Psoas muscle (tissue), 8 donors: ENCODE results near the gene SMTNL2. TPM values are rescaled to one million over a fixed set of nuclear protein-coding genes. Genes with fewer than 3 reads are reported as not detected.

Source experiments
- ATAC-seq, 4 donors: fragments of 200-7000 bp; cut with Tn5 transposase; one replicate each; pipeline ENCODE4 v1.9.1; 2020; ENCODE audit warnings: moderate library complexity in 3 of 4, mild to moderate bottlenecking in 2 of 4
- DNase-seq, 2 donors: peaks; one replicate each; pipeline ENCODE4 v3.0.0-alpha.2; 2020
- H3K27ac ChIP-seq: fragments of 200-600 bp; one replicate; pipeline ENCODE4 v1.8.0; 2022
- H3K27me3 ChIP-seq, 3 donors: fragments of 200-600 bp in 1 of 3; one replicate each; pipeline versions ENCODE4 v1.6.1 to v1.8.0; 2013 to 2022; ENCODE audit warnings: low read length in 2 of 3, mild to moderate bottlenecking in 2 of 3, moderate library complexity in 1 of 3; ENCODE audit not compliant: insufficient read depth in 3 of 3
- H3K36me3 ChIP-seq, 2 donors: fragments of 200-600 bp in 1 of 2; one replicate each; pipeline versions ENCODE4 v1.6.1 to v1.8.0; 2013 to 2022; ENCODE audit warnings: low read depth in 1 of 2, mild to moderate bottlenecking in 1 of 2, moderate library complexity in 1 of 2; ENCODE audit not compliant: insufficient read depth in 1 of 2
- H3K4me1 ChIP-seq: fragments of 200-600 bp; one replicate; pipeline ENCODE4 v1.8.0; 2022
- H3K4me3 ChIP-seq: fragments of 200-600 bp; one replicate; pipeline ENCODE4 v1.8.0; 2022; ENCODE audit warnings: mild to moderate bottlenecking
- H3K9me3 ChIP-seq: fragments of 200-600 bp; one replicate; pipeline ENCODE4 v1.8.0; 2022
- WGBS, 3 donors: extraction: QIAGEN DNeasy Blood & Tissue Kit; methylation state at CpG; one replicate each; pipeline versions ENCODE4 v1.1.6 to v1.1.7; 2013; 5-methylcytosine and 5-hydroxymethylcytosine counted together
- intact Hi-C, 2 donors: fragments of 100-400 bp; cut with DNase I; formaldehyde crosslinking; loops; one replicate each; pipeline versions ENCODE4 v1.11.0 to v1.14.2; 2022
- polyA plus RNA-seq, 3 donors: library from polyadenylated mRNA; stranded (reverse); fragments of 200-250 nt; gene quantifications; one replicate each; pipeline ENCODE4 v1.2.3, GENCODE V29; 2013
- total RNA-seq, 4 donors: library from RNA; stranded (reverse); fragmentation: NEBNext Ultra II Directional in 2 of 4; extraction: Animal tissue kit (Norgen Biotek cat#: 25700) in 2 of 4; gene quantifications; one replicate each; pipeline versions ENCODE4 v1.2.1 to v1.2.4, GENCODE V29; 2021 to 2023
- TF ChIP-seq, protein P1 (sequence below): fragments of 200-600 bp; IDR thresholded peaks from one replicate; pipeline ENCODE4 v1.8.0; 2022; ENCODE audit warnings: antibody characterized with exemption
- donor health status: healthy with polysubstance abuse.
- donor health status: DM: no; HTN: no; CAD: no; lungs with moderate emphysema.
- donor health status: Bipolar disorder and iron deficiency.
- donor health status: healthy.
- donor health status: DM: yes; HTN: yes; CAD: no.
- donor health status: DM: no; HTN: no; CAD: no.
- donor health status: DM: no; HTN: no; CAD: no.
- donor health status: DM: yes; HTN: yes; CAD: no.

Gene SMTNL2
- total and polyA plus RNA-seq, 7 donors, result 20.7 to 524 (median 318) TPM

DNA sequence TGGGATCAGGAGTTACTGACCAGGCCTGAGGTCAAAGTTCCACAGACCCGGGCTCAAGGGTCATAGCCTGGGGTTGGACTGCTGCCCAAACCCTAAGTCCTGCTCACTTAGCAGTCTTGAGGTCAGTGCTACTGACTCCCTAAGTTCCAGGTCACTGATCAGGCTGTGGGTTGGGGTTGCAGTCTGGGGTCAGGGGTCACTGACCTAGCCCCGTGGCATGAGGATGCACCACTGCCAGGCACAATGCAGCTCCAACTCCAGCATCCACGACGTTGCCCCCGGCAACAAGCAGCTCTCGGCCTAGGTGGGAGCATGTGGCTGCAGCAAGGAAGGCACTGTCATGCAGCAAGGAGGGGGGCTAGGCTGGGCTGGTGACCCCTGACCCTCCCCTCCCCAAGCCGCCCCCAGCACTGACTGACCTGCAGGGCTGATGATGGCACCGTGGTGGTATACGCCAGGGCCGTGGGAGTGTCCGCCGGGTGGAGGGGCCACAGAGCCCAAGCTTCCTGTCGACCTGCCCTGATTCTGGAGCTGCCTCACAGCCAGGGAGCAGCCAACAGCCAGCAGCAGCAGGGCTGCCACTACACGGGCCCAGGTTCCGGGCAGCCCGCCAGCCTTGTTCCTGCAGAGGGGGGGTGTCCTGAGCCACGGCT lies 25.1 kb upstream of the SMTNL2 start:
- Histone ChIP-seq H3K27ac (no peak overlapping the region), H3K4me1 (peaks cover 10% of the 10 kb centered on the region), H3K27me3 (no peaks in the 10 kb centered on the region), H3K9me3 (no peaks in the 10 kb centered on the region), H3K4me3 (no peak overlapping the region), H3K36me3 (no peaks in the 10 kb centered on the region)
- TF ChIP-seq, protein P1, sequence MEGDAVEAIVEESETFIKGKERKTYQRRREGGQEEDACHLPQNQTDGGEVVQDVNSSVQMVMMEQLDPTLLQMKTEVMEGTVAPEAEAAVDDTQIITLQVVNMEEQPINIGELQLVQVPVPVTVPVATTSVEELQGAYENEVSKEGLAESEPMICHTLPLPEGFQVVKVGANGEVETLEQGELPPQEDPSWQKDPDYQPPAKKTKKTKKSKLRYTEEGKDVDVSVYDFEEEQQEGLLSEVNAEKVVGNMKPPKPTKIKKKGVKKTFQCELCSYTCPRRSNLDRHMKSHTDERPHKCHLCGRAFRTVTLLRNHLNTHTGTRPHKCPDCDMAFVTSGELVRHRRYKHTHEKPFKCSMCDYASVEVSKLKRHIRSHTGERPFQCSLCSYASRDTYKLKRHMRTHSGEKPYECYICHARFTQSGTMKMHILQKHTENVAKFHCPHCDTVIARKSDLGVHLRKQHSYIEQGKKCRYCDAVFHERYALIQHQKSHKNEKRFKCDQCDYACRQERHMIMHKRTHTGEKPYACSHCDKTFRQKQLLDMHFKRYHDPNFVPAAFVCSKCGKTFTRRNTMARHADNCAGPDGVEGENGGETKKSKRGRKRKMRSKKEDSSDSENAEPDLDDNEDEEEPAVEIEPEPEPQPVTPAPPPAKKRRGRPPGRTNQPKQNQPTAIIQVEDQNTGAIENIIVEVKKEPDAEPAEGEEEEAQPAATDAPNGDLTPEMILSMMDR, result no peak
- ATAC-seq (no peak), DNase-seq (peak in 1 of 2 donors; percentile 53)
- intact Hi-C loops, result no loop called here
- WGBS, 3 donors, result 69 to 75% (median 74%) methylated on average over 16 to 17 of the region's 17 CpGs

DNA sequence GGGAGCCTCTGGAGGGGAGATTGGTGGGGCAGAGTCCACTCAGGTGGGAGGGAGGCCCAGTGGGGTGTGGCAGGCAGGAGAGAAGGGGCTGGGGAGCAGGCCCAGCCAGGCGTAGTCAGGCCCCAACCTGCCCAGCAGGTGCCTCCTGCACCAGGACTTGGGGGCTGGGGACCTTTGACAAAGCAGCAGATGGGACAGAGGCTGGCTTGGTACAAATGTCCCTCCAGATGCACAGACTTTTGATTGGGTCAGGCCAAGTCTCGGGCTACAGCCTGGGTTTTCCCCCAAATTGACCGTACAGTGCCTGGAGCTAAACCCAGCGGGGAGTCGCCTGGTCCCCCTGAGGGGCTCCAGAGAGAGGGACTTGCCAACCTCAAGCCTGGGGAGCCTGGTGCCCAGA lies 24.4 kb upstream of the SMTNL2 start:
- 92 to 98% (median 96%) methylated on average over 5 of the region's 5 CpGs for WGBS, 3 donors
- no peak for ATAC-seq
- peaks cover 5% of the 10 kb centered on the region for H3K4me1 ChIP-seq

GRCh38 chr17:4560421-4560820 lies 23.9 kb upstream of the SMTNL2 start, which contains the start of gene GGT6:
Gene GGT6, minus strand, starts transcription at chr17:4560577. Its CDS starts 56 bp downstream, at chr17:4560521.
- H3K9me3 ChIP-seq, result no peaks in the 10 kb centered on the region
- TF ChIP-seq, protein P1, result no peak
- H3K4me1 ChIP-seq, result peaks cover 7% of the 10 kb centered on the region
- H3K27ac ChIP-seq, result no peak within 1 kb of the TSS
- no peaks in the 10 kb centered on the region for H3K27me3 ChIP-seq
- H3K4me3 ChIP-seq, result no peak within 1 kb of the TSS
- 79 to 84% (median 81%) methylated on average over 12 of the region's 12 CpGs for WGBS, 3 donors
- intact Hi-C loops, result loop anchor here in 1 of 2 donors (10.0 kb wide), 1 partner anchor 344 kb away; the partner anchor contains the start of gene CHRNE
- DNase-seq (peak in 1 of 2 donors; percentile 45), ATAC-seq (no peak)
- H3K36me3 ChIP-seq, result no peaks in the 10 kb centered on the region

More for the DNA sequence above, 24.4 kb upstream of the SMTNL2 start:
- no peaks in the 10 kb centered on the region for H3K9me3 ChIP-seq
- peak in 1 of 2 donors; percentile 30 for DNase-seq
- intact Hi-C loops, result loop anchor here in 1 of 2 donors (10.0 kb wide), 1 partner anchor 345 kb away; the partner anchor contains the start of gene CHRNE
- no peak overlapping the region for H3K4me3 ChIP-seq
- no peak overlapping the region for H3K27ac ChIP-seq
- H3K27me3 ChIP-seq, result no peaks in the 10 kb centered on the region
- TF ChIP-seq, protein P1, result no peak
- no peaks in the 10 kb centered on the region for H3K36me3 ChIP-seq

DNA sequence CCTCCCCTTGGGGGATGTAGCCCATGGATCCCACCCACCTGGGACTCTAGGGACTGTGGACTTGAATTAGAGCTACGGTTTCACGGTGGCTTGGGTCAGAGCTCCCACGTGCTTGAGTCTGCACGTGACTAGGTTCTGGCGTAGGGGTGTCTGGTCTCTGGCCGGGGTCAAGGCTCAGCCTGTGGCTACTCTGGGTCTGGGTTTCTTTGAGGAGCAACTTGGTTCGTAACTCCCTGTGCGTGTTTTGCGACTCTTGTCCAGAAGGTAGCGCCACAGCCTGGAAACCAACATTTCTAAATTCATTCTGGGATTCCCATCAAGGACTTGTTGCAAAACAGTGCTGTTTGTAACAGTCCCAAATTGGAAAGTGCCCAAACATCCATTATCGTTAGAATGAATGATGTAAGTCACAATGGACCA lies 23.5 kb upstream of the SMTNL2 start:
- ATAC-seq, result no peak
- H3K36me3 ChIP-seq, result no peaks in the 10 kb centered on the region
- H3K9me3 ChIP-seq, result no peaks in the 10 kb centered on the region
- no peak overlapping the region for H3K4me3 ChIP-seq
- no peak overlapping the region for H3K27ac ChIP-seq
- peaks cover 9% of the 10 kb centered on the region for H3K4me1 ChIP-seq
- no peaks in the 10 kb centered on the region for H3K27me3 ChIP-seq
- DNase-seq, result peak in 1 of 2 donors; percentile 26
- 56 to 70% (median 60%) methylated on average over 11 of the region's 11 CpGs for WGBS, 3 donors
- intact Hi-C loops, result loop anchor here in 1 of 2 donors (10.0 kb wide), 1 partner anchor 344 kb away; the partner anchor contains the start of gene CHRNE
- TF ChIP-seq, protein P1, result no peak
